ENCODE data around the gene MYH3. TPM values are rescaled to one million over a fixed set of nuclear protein-coding genes. Genes with fewer than 3 reads are reported as not detected.

The MYH3 gene
- polyA plus RNA-seq, 2 donors, result 0.95 to 3.6 TPM

GRCh38 chr17:10681866-10682446 is 24.8 kb upstream of the MYH3 start:
- WGBS, 2 donors, result 79 to 85% methylated on average over 7 of the region's 7 CpGs
- Histone ChIP-seq H3K4me1 (ENCODE audit: control insufficient read depth in 2 of 2, insufficient read depth in 2 of 2, low read length in 1 of 2) (no peaks in the 10 kb centered on the region), H3K27ac (ENCODE audit: low read depth in 2 of 2, low read length in 1 of 2) (no peak overlapping the region), H3K36me3 (ENCODE audit: control insufficient read depth in 2 of 2, insufficient read depth in 2 of 2, low read length in 1 of 2) (peaks cover 5 to 15% of the 10 kb centered on the region in 2 donors), H3K4me3 (ENCODE audit: low read depth in 1 of 2, low read length in 2 of 2) (no peak overlapping the region), H3K9me3 (ENCODE audit: control insufficient read depth in 2 of 2, insufficient read depth in 1 of 2, low read depth in 1 of 2, low read length in 1 of 2) (no peaks in the 10 kb centered on the region), H3K27me3 (ENCODE audit: control insufficient read depth in 1 of 2, insufficient read depth in 2 of 2, low read length in 2 of 2) (no peaks in the 10 kb centered on the region)

GRCh38 chr17:10674704-10675103 is 17.6 kb upstream of the MYH3 start:
- Histone ChIP-seq H3K36me3 (ENCODE audit: control insufficient read depth in 2 of 2, insufficient read depth in 2 of 2, low read length in 1 of 2) (peaks cover 0 to 8% of the 10 kb centered on the region in 2 donors), H3K9me3 (ENCODE audit: control insufficient read depth in 2 of 2, insufficient read depth in 1 of 2, low read depth in 1 of 2, low read length in 1 of 2) (no peaks in the 10 kb centered on the region), H3K4me3 (ENCODE audit: low read depth in 1 of 2, low read length in 2 of 2) (no peak overlapping the region), H3K4me1 (ENCODE audit: control insufficient read depth in 2 of 2, insufficient read depth in 2 of 2, low read length in 1 of 2) (no peaks in the 10 kb centered on the region), H3K27ac (ENCODE audit: low read depth in 2 of 2, low read length in 1 of 2) (no peak overlapping the region), H3K27me3 (ENCODE audit: control insufficient read depth in 1 of 2, insufficient read depth in 2 of 2, low read length in 2 of 2) (no peaks in the 10 kb centered on the region)
- 93% methylated on average over 4 of the region's 4 CpGs for WGBS, 2 donors

GRCh38 chr17:10673312-10673711 is 16.2 kb upstream of the MYH3 start:
- Histone ChIP-seq H3K27me3 (ENCODE audit: control insufficient read depth in 1 of 2, insufficient read depth in 2 of 2, low read length in 2 of 2) (no peaks in the 10 kb centered on the region), H3K4me1 (ENCODE audit: control insufficient read depth in 2 of 2, insufficient read depth in 2 of 2, low read length in 1 of 2) (no peaks in the 10 kb centered on the region), H3K36me3 (ENCODE audit: control insufficient read depth in 2 of 2, insufficient read depth in 2 of 2, low read length in 1 of 2) (peaks cover 0 to 8% of the 10 kb centered on the region in 2 donors), H3K27ac (ENCODE audit: low read depth in 2 of 2, low read length in 1 of 2) (no peak overlapping the region), H3K4me3 (ENCODE audit: low read depth in 1 of 2, low read length in 2 of 2) (no peak overlapping the region), H3K9me3 (ENCODE audit: control insufficient read depth in 2 of 2, insufficient read depth in 1 of 2, low read depth in 1 of 2, low read length in 1 of 2) (no peaks in the 10 kb centered on the region)
- WGBS, 2 donors, result 93 to 95% methylated on average over 12 of the region's 12 CpGs

- Histone ChIP-seq H3K9me3 (ENCODE audit: control insufficient read depth in 2 of 2, insufficient read depth in 1 of 2, low read depth in 1 of 2, low read length in 1 of 2) (no peaks in the 10 kb centered on the region), H3K4me1 (ENCODE audit: control insufficient read depth in 2 of 2, insufficient read depth in 2 of 2, low read length in 1 of 2) (no peaks in the 10 kb centered on the region), H3K27me3 (ENCODE audit: control insufficient read depth in 1 of 2, insufficient read depth in 2 of 2, low read length in 2 of 2) (no peaks in the 10 kb centered on the region), H3K4me3 (ENCODE audit: low read depth in 1 of 2, low read length in 2 of 2) (no peak overlapping the region), H3K36me3 (ENCODE audit: control insufficient read depth in 2 of 2, insufficient read depth in 2 of 2, low read length in 1 of 2) (no peaks in the 10 kb centered on the region), H3K27ac (ENCODE audit: low read depth in 2 of 2, low read length in 1 of 2) (no peak overlapping the region)
- WGBS, 2 donors, result 47 to 52% methylated on average over 1 of the region's 1 CpG
Observed at GRCh38 chr17:10668775-10669174, 11.7 kb upstream of the MYH3 start.

- Histone ChIP-seq H3K27me3 (ENCODE audit: control insufficient read depth in 1 of 2, insufficient read depth in 2 of 2, low read length in 2 of 2) (no peaks in the 10 kb centered on the region), H3K36me3 (ENCODE audit: control insufficient read depth in 2 of 2, insufficient read depth in 2 of 2, low read length in 1 of 2) (no peaks in the 10 kb centered on the region), H3K4me3 (ENCODE audit: low read depth in 1 of 2, low read length in 2 of 2) (no peak overlapping the region), H3K4me1 (ENCODE audit: control insufficient read depth in 2 of 2, insufficient read depth in 2 of 2, low read length in 1 of 2) (no peaks in the 10 kb centered on the region), H3K27ac (ENCODE audit: low read depth in 2 of 2, low read length in 1 of 2) (no peak overlapping the region), H3K9me3 (ENCODE audit: control insufficient read depth in 2 of 2, insufficient read depth in 1 of 2, low read depth in 1 of 2, low read length in 1 of 2) (no peaks in the 10 kb centered on the region)
- WGBS, 2 donors, result 80 to 84% methylated on average over 5 of the region's 5 CpGs
Observed at GRCh38 chr17:10666906-10667305, 9.8 kb upstream of the MYH3 start.

GRCh38 chr17:10664571-10664970 is 7.5 kb upstream of the MYH3 start:
- peaks cover 0 to 5% of the 10 kb centered on the region in 2 donors for H3K36me3 ChIP-seq (ENCODE audit: control insufficient read depth in 2 of 2, insufficient read depth in 2 of 2, low read length in 1 of 2)
- H3K27ac ChIP-seq (ENCODE audit: low read depth in 2 of 2, low read length in 1 of 2), result no peak overlapping the region
- H3K4me3 ChIP-seq (ENCODE audit: low read depth in 1 of 2, low read length in 2 of 2), result no peak overlapping the region
- H3K27me3 ChIP-seq (ENCODE audit: control insufficient read depth in 1 of 2, insufficient read depth in 2 of 2, low read length in 2 of 2), result no peaks in the 10 kb centered on the region
- 86 to 88% methylated on average over 9 of the region's 9 CpGs for WGBS, 2 donors
- no peaks in the 10 kb centered on the region for H3K4me1 ChIP-seq (ENCODE audit: control insufficient read depth in 2 of 2, insufficient read depth in 2 of 2, low read length in 1 of 2)
- no peaks in the 10 kb centered on the region for H3K9me3 ChIP-seq (ENCODE audit: control insufficient read depth in 2 of 2, insufficient read depth in 1 of 2, low read depth in 1 of 2, low read length in 1 of 2)

- no peaks in the 10 kb centered on the region for H3K9me3 ChIP-seq (ENCODE audit: control insufficient read depth in 2 of 2, insufficient read depth in 1 of 2, low read depth in 1 of 2, low read length in 1 of 2)
- 90 to 92% methylated on average over 6 of the region's 6 CpGs for WGBS, 2 donors
- no peaks in the 10 kb centered on the region for H3K27me3 ChIP-seq (ENCODE audit: control insufficient read depth in 1 of 2, insufficient read depth in 2 of 2, low read length in 2 of 2)
- H3K36me3 ChIP-seq (ENCODE audit: control insufficient read depth in 2 of 2, insufficient read depth in 2 of 2, low read length in 1 of 2), result peaks cover 0 to 6% of the 10 kb centered on the region in 2 donors
- no peak overlapping the region for H3K4me3 ChIP-seq (ENCODE audit: low read depth in 1 of 2, low read length in 2 of 2)
- no peak overlapping the region for H3K27ac ChIP-seq (ENCODE audit: low read depth in 2 of 2, low read length in 1 of 2)
- no peaks in the 10 kb centered on the region for H3K4me1 ChIP-seq (ENCODE audit: control insufficient read depth in 2 of 2, insufficient read depth in 2 of 2, low read length in 1 of 2)
Observed at GRCh38 chr17:10663231-10663630, 6.1 kb upstream of the MYH3 start.

GRCh38 chr17:10661437-10661836 is 4.3 kb upstream of the MYH3 start:
- H3K36me3 ChIP-seq (ENCODE audit: control insufficient read depth in 2 of 2, insufficient read depth in 2 of 2, low read length in 1 of 2), result peaks cover 0 to 6% of the 10 kb centered on the region in 2 donors
- 91 to 93% methylated on average over 10 of the region's 10 CpGs for WGBS, 2 donors
- no peak overlapping the region for H3K4me3 ChIP-seq (ENCODE audit: low read depth in 1 of 2, low read length in 2 of 2)
- H3K4me1 ChIP-seq (ENCODE audit: control insufficient read depth in 2 of 2, insufficient read depth in 2 of 2, low read length in 1 of 2), result no peaks in the 10 kb centered on the region
- no peaks in the 10 kb centered on the region for H3K9me3 ChIP-seq (ENCODE audit: control insufficient read depth in 2 of 2, insufficient read depth in 1 of 2, low read depth in 1 of 2, low read length in 1 of 2)
- no peaks in the 10 kb centered on the region for H3K27me3 ChIP-seq (ENCODE audit: control insufficient read depth in 1 of 2, insufficient read depth in 2 of 2, low read length in 2 of 2)
- no peak overlapping the region for H3K27ac ChIP-seq (ENCODE audit: low read depth in 2 of 2, low read length in 1 of 2)

- Histone ChIP-seq H3K4me1 (ENCODE audit: control insufficient read depth in 2 of 2, insufficient read depth in 2 of 2, low read length in 1 of 2) (no peaks in the 10 kb centered on the region), H3K4me3 (ENCODE audit: low read depth in 1 of 2, low read length in 2 of 2) (no peak overlapping the region), H3K27ac (ENCODE audit: low read depth in 2 of 2, low read length in 1 of 2) (no peak overlapping the region), H3K36me3 (ENCODE audit: control insufficient read depth in 2 of 2, insufficient read depth in 2 of 2, low read length in 1 of 2) (peaks cover 0 to 6% of the 10 kb centered on the region in 2 donors), H3K9me3 (ENCODE audit: control insufficient read depth in 2 of 2, insufficient read depth in 1 of 2, low read depth in 1 of 2, low read length in 1 of 2) (no peaks in the 10 kb centered on the region), H3K27me3 (ENCODE audit: control insufficient read depth in 1 of 2, insufficient read depth in 2 of 2, low read length in 2 of 2) (no peaks in the 10 kb centered on the region)
- 79% methylated on average over 10 of the region's 10 CpGs for WGBS, 2 donors
Observed at GRCh38 chr17:10657879-10658278, 770 bp upstream of the MYH3 start.

- H3K27me3 ChIP-seq (ENCODE audit: control insufficient read depth in 1 of 2, insufficient read depth in 2 of 2, low read length in 2 of 2), result no peaks in the 10 kb centered on the region
- no peaks in the 10 kb centered on the region for H3K9me3 ChIP-seq (ENCODE audit: control insufficient read depth in 2 of 2, insufficient read depth in 1 of 2, low read depth in 1 of 2, low read length in 1 of 2)
- no peaks in the 10 kb centered on the region for H3K4me1 ChIP-seq (ENCODE audit: control insufficient read depth in 2 of 2, insufficient read depth in 2 of 2, low read length in 1 of 2)
- H3K4me3 ChIP-seq (ENCODE audit: low read depth in 1 of 2, low read length in 2 of 2), result no peak overlapping the region
- WGBS, 2 donors, result 72 to 86% methylated on average over 5 of the region's 5 CpGs
- no peak overlapping the region for H3K27ac ChIP-seq (ENCODE audit: low read depth in 2 of 2, low read length in 1 of 2)
- no peaks in the 10 kb centered on the region for H3K36me3 ChIP-seq (ENCODE audit: control insufficient read depth in 2 of 2, insufficient read depth in 2 of 2, low read length in 1 of 2)
Observed at GRCh38 chr17:10653987-10654386, 3.1 kb downstream of the MYH3 start.
